HepG2 (cell line): ENCODE measurements around the gene FXYD5. TPM values are rescaled to one million over a fixed set of nuclear protein-coding genes. Genes with fewer than 3 reads are reported as not detected.

Experiments used
- ATAC-seq: fragments of 200-7000 bp; cut with Tn5 transposase; 3 replicates; pipeline ENCODE4 v1.9.1; 2020; ENCODE audit warnings: mild to moderate bottlenecking, moderate library complexity
- BruUV-seq: library from RNA; stranded (reverse); fragments of 400-500 nt; replicated peaks from 2 replicates; lab custom pipeline; 2021; lab: Mats Ljungman, UMichigan
- CTCF ChIA-PET: fragments of 300-600 bp; formaldehyde crosslinking; extraction: SDS; loops from one replicate; lab custom pipeline; 2021; ENCODE audit warnings: low total read pairs, inconsistent platforms, low intra/inter-chr PET ratio; lab: Yijun Ruan, JAX
- POLR2A ChIA-PET: fragments of 350-600 bp; sonication (Branson Sonifier 250); formaldehyde crosslinking; loops from one replicate; lab custom pipeline; 2020; ENCODE audit warnings: antibody characterized with exemption, inconsistent platforms; lab: Yijun Ruan, JAX
- DNase-seq: peaks from one replicate; pipeline ENCODE4 v3.0.0-alpha.2; 2015; ENCODE audit warnings: low spot score
- FAIRE-seq: peaks from 3 replicates; lab custom pipeline; 2011; peaks lifted over from hg19 to GRCh38; lab: Jason Lieb, UNC
- H2AFZ ChIP-seq: one replicate; pipeline ENCODE4 v1.6.1; 2011; ENCODE audit warnings: low read length, inconsistent platforms
- H3K27ac ChIP-seq: fragments of 300-600 bp; 3 replicates; pipeline ENCODE4 v1.8.0; 2011; ENCODE audit warnings: mixed run types, mild to moderate bottlenecking, mixed read lengths, low read length, inconsistent platforms; ENCODE audit not compliant: insufficient read depth; ENCODE audit errors: extremely low read length
- H3K27me3 ChIP-seq, 2 experiments: fragments of 200-600 bp in 1 of 2; 2 replicates in 1 of 2; 3 replicates in 1 of 2; pipeline versions ENCODE4 v1.6.0 to v1.8.0; 2011; ENCODE audit warnings: low read length in 2 of 2, mild to moderate bottlenecking in 2 of 2, moderate library complexity in 2 of 2, inconsistent platforms in 1 of 2; ENCODE audit not compliant: insufficient read depth in 2 of 2, control insufficient read depth in 1 of 2
- H3K36me3 ChIP-seq, 2 experiments: fragments of 200-600 bp in 1 of 2; replicated peaks in 1 of 2; 2 replicates in 1 of 2; 3 replicates in 1 of 2; pipeline versions ENCODE4 v1.5.1 to v1.8.0; 2011; ENCODE audit warnings: low read length in 2 of 2, inconsistent platforms in 1 of 2; ENCODE audit not compliant: insufficient read depth in 2 of 2, control insufficient read depth in 1 of 2
- H3K4me1 ChIP-seq: 2 replicates; pipeline ENCODE4 v1.5.1; 2012; ENCODE audit warnings: low read length, inconsistent platforms; ENCODE audit not compliant: insufficient read depth
- H3K4me2 ChIP-seq: 2 replicates; pipeline ENCODE4 v1.6.0; 2011; ENCODE audit warnings: low read depth, low read length, inconsistent platforms
- H3K4me3 ChIP-seq, 3 experiments: fragments of 200-600 bp in 1 of 3; sonication (generic), shearing (Covaris generic) in 1 of 3; replicated peaks in 1 of 3; 2 replicates each; pipeline ENCODE4 v1.5.1; 2011 to 2016; ENCODE audit warnings: low read length in 3 of 3, inconsistent platforms in 2 of 3, low read depth in 2 of 3, mild to moderate bottlenecking in 2 of 3, control low read depth in 1 of 3, mixed read lengths in 1 of 3; ENCODE audit not compliant: insufficient read depth in 1 of 3
- H3K79me2 ChIP-seq: one replicate; pipeline ENCODE4 v1.6.1; 2011; ENCODE audit warnings: low read length, inconsistent platforms; ENCODE audit not compliant: insufficient read depth
- H3K9ac ChIP-seq: 2 replicates; pipeline ENCODE4 v1.6.0; 2011; ENCODE audit warnings: mild to moderate bottlenecking, low read depth, low read length, inconsistent platforms; ENCODE audit not compliant: insufficient read depth
- H3K9me3 ChIP-seq: 2 replicates; pipeline ENCODE4 v1.5.1; 2012; ENCODE audit warnings: mild to moderate bottlenecking, low read length
- H4K20me1 ChIP-seq: 2 replicates; pipeline ENCODE4 v1.6.0; 2011; ENCODE audit warnings: inconsistent platforms, mild to moderate bottlenecking, low read length, moderate library complexity; ENCODE audit not compliant: insufficient read depth
- CEBPZ ChIP-seq: IDR thresholded peaks from 2 replicates; pipeline ENCODE4 v1.6.1; 2012; ENCODE audit warnings: low read length, improper control_type of control experiment
- ETV5 ChIP-seq: IDR thresholded peaks from 2 replicates; pipeline ENCODE4 v1.6.1; 2018; ENCODE audit warnings: missing biosample characterization, missing genetic modification reagents, inconsistent platforms, borderline replicate concordance
- FOXA1 ChIP-seq, 2 experiments: fragments of 450-650 bp in 1 of 2; sonication (generic) in 1 of 2; formaldehyde crosslinking in 1 of 2; IDR thresholded peaks; 2 replicates each; pipeline versions ENCODE4 v1.4.0 to v1.6.1; 2016 to 2020; ENCODE audit warnings: missing genetic modification reagents in 1 of 2
- FOXK1 ChIP-seq: sonication (generic); formaldehyde crosslinking; IDR thresholded peaks from 2 replicates; pipeline ENCODE4 v1.4.0; 2020; ENCODE audit warnings: low read depth, missing genetic modification reagents, borderline replicate concordance
- GLMP ChIP-seq: sonication (generic); formaldehyde crosslinking; IDR thresholded peaks from 2 replicates; pipeline ENCODE4 v1.9.0; 2021; ENCODE audit warnings: missing genetic modification reagents, mild to moderate bottlenecking, borderline replicate concordance
- MXD1 ChIP-seq: sonication (generic); formaldehyde crosslinking; IDR thresholded peaks from 2 replicates; pipeline ENCODE4 v1.4.0; 2020; ENCODE audit warnings: mild to moderate bottlenecking, missing genetic modification reagents
- MXI1 ChIP-seq: IDR thresholded peaks from 3 replicates; pipeline ENCODE4 v1.6.1; 2012; ENCODE audit warnings: low read depth, low read length, inconsistent platforms, borderline replicate concordance
- SALL2 ChIP-seq: sonication (generic); formaldehyde crosslinking; IDR thresholded peaks from 2 replicates; pipeline ENCODE4 v1.8.1; 2023; ENCODE audit warnings: mild to moderate bottlenecking, missing genetic modification reagents, inconsistent platforms
- SCMH1 ChIP-seq: sonication (generic); formaldehyde crosslinking; IDR thresholded peaks from 2 replicates; pipeline ENCODE4 v1.9.0; 2021; ENCODE audit warnings: missing genetic modification reagents, mild to moderate bottlenecking, borderline replicate concordance
- SMAD9 ChIP-seq: sonication (generic); formaldehyde crosslinking; IDR thresholded peaks from 2 replicates; pipeline ENCODE4 v1.5.1; 2020; ENCODE audit warnings: mild to moderate bottlenecking, missing genetic modification reagents
- TEAD2 ChIP-seq: sonication (generic); formaldehyde crosslinking; IDR thresholded peaks from 2 replicates; pipeline ENCODE4 v1.9.0; 2021; ENCODE audit warnings: missing genetic modification reagents
- TFAP4 ChIP-seq: sonication (generic); IDR thresholded peaks from 2 replicates; pipeline ENCODE4 v1.6.1; 2016; ENCODE audit warnings: low read depth, borderline replicate concordance
- ZBTB26 ChIP-seq: IDR thresholded peaks from 2 replicates; pipeline ENCODE4 v1.6.1; 2016; ENCODE audit warnings: missing compliant biosample characterization, missing genetic modification reagents, borderline replicate concordance
- ZBTB7B ChIP-seq: sonication (generic); formaldehyde crosslinking; IDR thresholded peaks from 2 replicates; pipeline ENCODE4 v1.4.0; 2020; ENCODE audit warnings: missing genetic modification reagents
- ZNF121 ChIP-seq: sonication (generic); formaldehyde crosslinking; IDR thresholded peaks from 2 replicates; pipeline ENCODE4 v1.5.0; 2020; ENCODE audit warnings: mild to moderate bottlenecking, missing genetic modification reagents
- ZNF232 ChIP-seq: sonication (generic); formaldehyde crosslinking; IDR thresholded peaks from 2 replicates; pipeline ENCODE4 v1.4.0; 2020; ENCODE audit warnings: missing genetic modification reagents, borderline replicate concordance
- ZNF629 ChIP-seq: sonication (generic); formaldehyde crosslinking; conservative IDR thresholded peaks from 2 replicates; pipeline ENCODE4 v1.5.0; 2020; ENCODE audit warnings: missing genetic modification reagents
- ZNF724P ChIP-seq: sonication (generic); formaldehyde crosslinking; IDR thresholded peaks from 2 replicates; pipeline ENCODE4 v1.8.0; 2022; ENCODE audit warnings: missing genetic modification reagents, borderline replicate concordance
- ZSCAN22 ChIP-seq: sonication (generic); formaldehyde crosslinking; IDR thresholded peaks from 2 replicates; pipeline ENCODE4 v1.4.0; 2020; ENCODE audit warnings: mild to moderate bottlenecking, missing genetic modification reagents
- WGBS: methylation state at CpG from one replicate; pipeline ENCODE4 v1.1.6; 2017; ENCODE audit warnings: low lambda C conversion rate; 5-methylcytosine and 5-hydroxymethylcytosine counted together
- in situ Hi-C: cut with HindIII; loops from 2 replicates; pipeline ENCODE4 v1.10.0; 2017; ENCODE audit warnings: low pct_unique_long_range_greater_than_20kb; ENCODE audit not compliant: extremely low pct_ligation_motif_present
- intact Hi-C: fragments of 100-400 bp; cut with micrococcal nuclease; formaldehyde crosslinking; loops from one replicate; pipeline ENCODE4 v1.10.0; 2022; ENCODE audit not compliant: unreplicated experiment
- polyA plus RNA-seq, 8 experiments: library from polyadenylated mRNA; depleted of rRNA in 3 of 8; stranded (reverse) in 7 of 8; unstranded in 1 of 8; fragments of >200 nt; fragmentation: Illumina TruSeq in 4 of 8; extraction: Trizol in 4 of 8; gene quantifications; 2 replicates each; pipeline versions ENCODE4 v1.2.1 to v1.2.3, GENCODE V29; 2011 to 2016; ENCODE audit warnings: low read depth in 4 of 8, missing spikeins in 1 of 8, mixed read lengths in 1 of 8; ENCODE audit not compliant: insufficient read depth in 1 of 8
- total RNA-seq, 5 experiments: library from RNA; depleted of rRNA; stranded (reverse); fragments of >200 nt; fragmentation: Illumina TruSeq; extraction: Trizol; gene quantifications; 2 replicates each; pipeline ENCODE4 v1.2.3, GENCODE V29; 2016; ENCODE audit warnings: low read depth in 1 of 5

Gene FXYD5
- total and polyA plus RNA-seq, 2 of the 13 experiments (the other 11 are each of a cell fraction or from before 2014, with no cell fraction given): 0.65 TPM; not detected in 1

GRCh38 chr19:35155441-35155840, 906 bp downstream of the FXYD5 start:
- intact Hi-C loops: no loop called here
- DNase-seq: no peak
- H3K4me2 ChIP-seq: no peak overlapping the region
- H3K9ac ChIP-seq: no peak overlapping the region
- peaks cover 22 to 67% of the 10 kb centered on the region in 2 experiments; a peak in 4 of 5 replicates for H3K27me3 ChIP-seq
- peaks cover 19% of the 10 kb centered on the region for H3K4me1 ChIP-seq
- in situ Hi-C loops: no loop called here
- TF ChIP-seq ZNF121 (CRISPR knock-in tag) (no peak), ETV5 (CRISPR knock-in tag) (no peak), SMAD9 (CRISPR knock-in tag) (no peak), CEBPZ (no peak), FOXK1 (no peak), MXI1 (no peak), GLMP (CRISPR knock-in tag) (no peak), ZBTB7B (CRISPR knock-in tag) (no peak), ZNF629 (CRISPR knock-in tag) (no peak), ZBTB26 (CRISPR knock-in tag) (no peak), SALL2 (no peak), ZNF724P (CRISPR knock-in tag) (no peak), ZSCAN22 (no peak), ZNF232 (CRISPR knock-in tag) (no peak), FOXA1 (IDR thresholded peaks at IDR 0.05) (no peak), FOXA1 (CRISPR knock-in tag; IDR thresholded peaks at IDR 0.05) (no peak), SCMH1 (CRISPR knock-in tag) (no peak), TEAD2 (CRISPR knock-in tag) (no peak), TFAP4 (no peak), MXD1 (CRISPR knock-in tag) (no peak)
- H2AFZ ChIP-seq: no peak overlapping the region
- H3K4me3 ChIP-seq: peak overlapping the region in 1 of 3 experiments; percentile 54; a peak in 2 of 6 replicates
- H3K27ac ChIP-seq: no peak overlapping the region
- no peak for FAIRE-seq
- H3K36me3 ChIP-seq: no peaks in the 10 kb centered on the region
- no peaks in the 10 kb centered on the region for H3K9me3 ChIP-seq
- CTCF ChIA-PET: no interaction called here
- POLR2A ChIA-PET: no interaction called here
- WGBS: 0% methylated on average over 3 of the region's 17 CpGs
- no TSS peak for BruUV-seq
- no peaks in the 10 kb centered on the region for H3K79me2 ChIP-seq
- H4K20me1 ChIP-seq: 0 out of 2 replicates have a peak, but pooled peaks cover 2% of the 10 kb centered on the region
- no peak for ATAC-seq
